Fibroblast of skin of abdomen (primary cell): ENCODE measurements around the gene FGFR3. TPM values are rescaled to one million over a fixed set of nuclear protein-coding genes. Genes with fewer than 3 reads are reported as not detected.
A peak's percentile ranks its signal among the peaks of the same experiment; 100 is the strongest.

Experiments used
- DNase-seq: peaks from one replicate; pipeline ENCODE4 v3.0.0-alpha.2; 2013
- polyA plus RNA-seq, 2 experiments: library from polyadenylated mRNA; unstranded; fragments of 120-200 nt; gene quantifications; one replicate each; pipeline ENCODE4 v1.2.1, GENCODE V29; 2013; ENCODE audit not compliant: insufficient read length in 2 of 2

The FGFR3 gene
- 0.89 TPM for polyA plus RNA-seq (2013, experiment 1 of 2; ENCODE audit: insufficient read length)
- 0.77 TPM for polyA plus RNA-seq (2013, experiment 2 of 2; ENCODE audit: insufficient read length)

- DNase-seq, result peak; percentile 17
These were observed at the start of gene FGFR3 for GRCh38 chr4:1792832-1793495. TSS of gene FGFR3 (plus strand) at chr4:1793293. CDS start at chr4:1793935, 642 bp downstream.

GRCh38 chr4:1743551-1743950, 49.5 kb upstream of the FGFR3 start:
- no peak for DNase-seq

GRCh38 chr4:1743975-1744374, 49.1 kb upstream of the FGFR3 start:
- DNase-seq, result no peak

GRCh38 chr4:1744552-1744951, 48.5 kb upstream of the FGFR3 start:
- DNase-seq, result no peak

- no peak for DNase-seq
These were observed 47.9 kb upstream of the FGFR3 start for GRCh38 chr4:1745165-1745564.

GRCh38 chr4:1745697-1746096, 47.4 kb upstream of the FGFR3 start:
- no peak for DNase-seq

GRCh38 chr4:1746265-1746691, 46.8 kb upstream of the FGFR3 start:
- peak; percentile 50 for DNase-seq

GRCh38 chr4:1746919-1747602, 46.0 kb upstream of the FGFR3 start:
- DNase-seq, result no peak

GRCh38 chr4:1747603-1747967, 45.5 kb upstream of the FGFR3 start:
- no peak for DNase-seq

- peak; percentile 52 for DNase-seq
These were observed 44.6 kb upstream of the FGFR3 start for GRCh38 chr4:1748465-1748995.

GRCh38 chr4:1749370-1749769, 43.7 kb upstream of the FGFR3 start:
- DNase-seq, result no peak

- DNase-seq, result no peak
These were observed 43.3 kb upstream of the FGFR3 start for GRCh38 chr4:1749826-1750225.

GRCh38 chr4:1750381-1751154, 42.5 kb upstream of the FGFR3 start:
- DNase-seq, result no peak

GRCh38 chr4:1751155-1751918, 41.8 kb upstream of the FGFR3 start:
- no peak for DNase-seq

- DNase-seq, result no peak
These were observed 41.2 kb upstream of the FGFR3 start for GRCh38 chr4:1751919-1752283.

- no peak for DNase-seq
These were observed 40.6 kb upstream of the FGFR3 start for GRCh38 chr4:1752284-1753041.

GRCh38 chr4:1753294-1753696, 39.8 kb upstream of the FGFR3 start:
- no peak for DNase-seq

- no peak for DNase-seq
These were observed 39.3 kb upstream of the FGFR3 start for GRCh38 chr4:1753697-1754311.

- no peak for DNase-seq
These were observed 38.8 kb upstream of the FGFR3 start for GRCh38 chr4:1754336-1754735.

- no peak for DNase-seq
These were observed 37.8 kb upstream of the FGFR3 start for GRCh38 chr4:1755297-1755696.

- DNase-seq, result no peak
These were observed 37.0 kb upstream of the FGFR3 start for GRCh38 chr4:1756079-1756478.
